Uterus (tissue), 2 donors: ENCODE results near the gene BTN1A1.

ENCODE experiments used
- POLR2A ChIP-seq, 2 donors: fragments of 450-650 bp; IDR thresholded peaks; one replicate each; pipeline ENCODE4 v1.6.1; 2016; ENCODE audit warnings: antibody characterized with exemption in 2 of 2, mild to moderate bottlenecking in 1 of 2, moderate library complexity in 1 of 2
- TF ChIP-seq, protein P1 (sequence below), 4 experiments: fragments of 200-600 bp in 2 of 4; fragments of 450-650 bp in 2 of 4; sonication (generic) in 2 of 4; IDR thresholded peaks; one replicate each; pipeline ENCODE4 v1.5.1; 2016 to 2019; ENCODE audit warnings: antibody characterized with exemption in 4 of 4, mild to moderate bottlenecking in 2 of 4, moderate library complexity in 1 of 4

DNA sequence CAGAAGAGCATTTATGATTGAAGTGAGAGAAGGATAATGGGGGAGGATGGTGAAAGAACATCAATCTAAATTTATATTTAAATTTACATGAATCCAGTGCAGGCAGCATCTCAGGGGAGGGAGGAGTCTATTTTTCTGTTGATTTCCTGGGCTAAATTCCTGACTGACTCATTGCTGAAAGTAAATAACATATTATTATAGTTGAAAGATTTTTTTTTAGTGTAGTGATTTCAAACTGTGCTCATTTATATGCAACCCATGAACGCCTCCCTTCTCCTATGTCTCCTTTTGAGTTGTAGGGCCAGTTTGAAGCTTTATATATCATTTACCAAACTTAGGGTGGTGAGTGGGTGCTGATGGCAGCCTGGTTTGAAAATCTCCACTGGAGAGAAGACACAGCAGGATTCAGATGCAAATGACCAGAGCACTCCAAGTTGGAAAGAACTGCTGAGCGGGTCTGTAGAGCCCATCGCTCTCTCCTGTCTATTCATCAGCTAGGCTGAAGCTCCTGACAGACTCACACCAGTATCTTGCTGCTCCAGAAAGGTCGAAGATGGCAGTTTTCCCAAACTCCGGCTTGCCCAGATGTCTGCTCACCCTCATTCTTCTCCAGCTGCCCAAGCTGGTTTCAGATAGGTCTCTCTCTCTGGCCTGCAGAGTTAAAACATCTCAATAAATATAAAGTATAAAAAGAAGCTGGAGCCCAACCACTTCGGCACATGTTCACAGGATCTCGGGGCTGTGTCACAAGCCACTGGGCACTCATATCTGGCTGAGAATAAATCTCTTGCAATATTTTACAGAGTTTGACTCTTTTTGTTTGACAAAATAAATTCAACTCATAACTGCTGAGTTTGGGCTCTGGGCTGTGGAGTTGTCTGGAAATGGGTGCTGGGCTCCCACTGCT lies 24.0 kb upstream of the BTN1A1 start:
- TF ChIP-seq, protein P1, sequence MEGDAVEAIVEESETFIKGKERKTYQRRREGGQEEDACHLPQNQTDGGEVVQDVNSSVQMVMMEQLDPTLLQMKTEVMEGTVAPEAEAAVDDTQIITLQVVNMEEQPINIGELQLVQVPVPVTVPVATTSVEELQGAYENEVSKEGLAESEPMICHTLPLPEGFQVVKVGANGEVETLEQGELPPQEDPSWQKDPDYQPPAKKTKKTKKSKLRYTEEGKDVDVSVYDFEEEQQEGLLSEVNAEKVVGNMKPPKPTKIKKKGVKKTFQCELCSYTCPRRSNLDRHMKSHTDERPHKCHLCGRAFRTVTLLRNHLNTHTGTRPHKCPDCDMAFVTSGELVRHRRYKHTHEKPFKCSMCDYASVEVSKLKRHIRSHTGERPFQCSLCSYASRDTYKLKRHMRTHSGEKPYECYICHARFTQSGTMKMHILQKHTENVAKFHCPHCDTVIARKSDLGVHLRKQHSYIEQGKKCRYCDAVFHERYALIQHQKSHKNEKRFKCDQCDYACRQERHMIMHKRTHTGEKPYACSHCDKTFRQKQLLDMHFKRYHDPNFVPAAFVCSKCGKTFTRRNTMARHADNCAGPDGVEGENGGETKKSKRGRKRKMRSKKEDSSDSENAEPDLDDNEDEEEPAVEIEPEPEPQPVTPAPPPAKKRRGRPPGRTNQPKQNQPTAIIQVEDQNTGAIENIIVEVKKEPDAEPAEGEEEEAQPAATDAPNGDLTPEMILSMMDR (IDR thresholded peaks at IDR 0.05): no peak
- TF ChIP-seq POLR2A (IDR thresholded peaks at IDR 0.05): no peak
